GM04503 (cell line): ENCODE data around the gene KLHL24.
"Not testable (repeated sequence)": the region's sequence is repeated elsewhere in the genome, so short reads cannot be mapped to it uniquely, and the experiment has no call there.

Experiments
- DNase-seq: peaks from one replicate; pipeline ENCODE4 v3.0.0-alpha.2; 2012; ENCODE audit warnings: low read depth

KLHL24 gene

GRCh38 chr3:183697610-183698317 lies 62.3 kb downstream of the KLHL24 start, which contains the start of gene YEATS2:
Gene YEATS2 (plus strand): TSS chr3:183697797. CDS start chr3:183715163, 17,366 bp downstream.
- no peak for DNase-seq

- no peak for DNase-seq
These were observed 62.9 kb downstream of the KLHL24 start for GRCh38 chr3:183698318-183698751.

- no peak for DNase-seq
These were observed 63.3 kb downstream of the KLHL24 start for GRCh38 chr3:183698756-183699155.

GRCh38 chr3:183699238-183699947 lies 64.0 kb downstream of the KLHL24 start:
- DNase-seq: no peak

- DNase-seq: no peak
These were observed 66.3 kb downstream of the KLHL24 start for GRCh38 chr3:183701744-183702143.

GRCh38 chr3:183703892-183704291 lies 68.5 kb downstream of the KLHL24 start:
- DNase-seq: not testable (repeated sequence)

GRCh38 chr3:183710231-183710630 lies 74.8 kb downstream of the KLHL24 start:
- no peak for DNase-seq

- DNase-seq: no peak
These were observed 76.1 kb downstream of the KLHL24 start for GRCh38 chr3:183711516-183711915.

- DNase-seq: no peak
These were observed 79.2 kb downstream of the KLHL24 start for GRCh38 chr3:183714622-183715021.

- no peak for DNase-seq
These were observed 82.6 kb downstream of the KLHL24 start for GRCh38 chr3:183718012-183718411.

GRCh38 chr3:183725387-183725786 lies 90.0 kb downstream of the KLHL24 start:
- no peak for DNase-seq

GRCh38 chr3:183728204-183728603 lies 92.8 kb downstream of the KLHL24 start:
- DNase-seq: no peak

- no peak for DNase-seq
These were observed 94.9 kb downstream of the KLHL24 start for GRCh38 chr3:183730361-183730760.

- DNase-seq: no peak
These were observed 96.2 kb downstream of the KLHL24 start for GRCh38 chr3:183731611-183732010.

GRCh38 chr3:183733553-183733952 lies 98.1 kb downstream of the KLHL24 start:
- no peak for DNase-seq
